ENCODE measurements around the gene CEP89.
"Not testable (repeated sequence)": the region's sequence is repeated elsewhere in the genome, so short reads cannot be mapped to it uniquely, and the experiment has no call there.

The CEP89 gene

GRCh38 chr19:32837531-32837930 lies 134.2 kb downstream of the CEP89 start:
- no peak for DNase-seq (ENCODE audit: low read depth in 2 of 2)

- DNase-seq (ENCODE audit: low read depth in 2 of 2), result not testable (repeated sequence)
These were observed 138.4 kb downstream of the CEP89 start for GRCh38 chr19:32833388-32833787.

GRCh38 chr19:32832825-32833224 lies 138.9 kb downstream of the CEP89 start:
- DNase-seq (ENCODE audit: low read depth in 2 of 2), result not testable (repeated sequence)

- not testable (repeated sequence) for DNase-seq (ENCODE audit: low read depth in 2 of 2)
These were observed 139.7 kb downstream of the CEP89 start for GRCh38 chr19:32832094-32832493.

GRCh38 chr19:32831611-32832010 lies 140.1 kb downstream of the CEP89 start:
- DNase-seq (ENCODE audit: low read depth in 2 of 2), result no peak

- peak; percentile 14 to 21 for DNase-seq (ENCODE audit: low read depth in 2 of 2)
These were observed 141.3 kb downstream of the CEP89 start for GRCh38 chr19:32830231-32831014.

GRCh38 chr19:32829345-32829896 lies 142.3 kb downstream of the CEP89 start:
- DNase-seq (ENCODE audit: low read depth in 2 of 2), result no peak

- DNase-seq (ENCODE audit: low read depth in 2 of 2), result no peak
These were observed 143.0 kb downstream of the CEP89 start for GRCh38 chr19:32828643-32829344.

- no peak for DNase-seq (ENCODE audit: low read depth in 2 of 2)
These were observed 143.6 kb downstream of the CEP89 start for GRCh38 chr19:32828139-32828538.

All from fibroblast of skin of left quadriceps (primary cell).